HepG2 (cell line): Measurements from ENCODE around the gene BICRAL.

ENCODE experiments used
- CREM ChIP-seq, 2 experiments: sonication (generic) in 1 of 2; formaldehyde crosslinking in 1 of 2; IDR thresholded peaks; 2 replicates each; pipeline versions ENCODE4 v1.4.0 to v1.6.1; 2016 to 2020; ENCODE audit warnings: antibody characterized with exemption in 1 of 2, mild to moderate bottlenecking in 1 of 2, missing genetic modification reagents in 1 of 2
- WIZ ChIP-seq: sonication (generic); formaldehyde crosslinking; IDR thresholded peaks from 2 replicates; pipeline ENCODE4 v1.5.1; 2020; ENCODE audit warnings: mild to moderate bottlenecking, missing genetic modification reagents
- ZNF225 ChIP-seq: sonication (generic); formaldehyde crosslinking; IDR thresholded peaks from 2 replicates; pipeline ENCODE4 v1.4.0; 2020; ENCODE audit warnings: mild to moderate bottlenecking, missing genetic modification reagents
- ZNF749 ChIP-seq: sonication (generic); formaldehyde crosslinking; IDR thresholded peaks from 2 replicates; pipeline ENCODE4 v1.8.0; 2022; ENCODE audit warnings: mild to moderate bottlenecking, missing genetic modification reagents, moderate library complexity, borderline replicate concordance

- no peak for TF ChIP-seq CREM (IDR thresholded peaks at IDR 0.05)
- no peak for TF ChIP-seq CREM (CRISPR knock-in tag; IDR thresholded peaks at IDR 0.05)
- no peak for TF ChIP-seq ZNF225 (CRISPR knock-in tag)
- TF ChIP-seq WIZ, result no peak
- no peak for TF ChIP-seq ZNF749 (CRISPR knock-in tag)
These were observed 23.0 kb upstream of the BICRAL start for GRCh38 chr6:42758756-42759430.
